GM19372 (cell line): ENCODE results near the gene MRPL38.
"Not testable (repeated sequence)": the region's sequence is repeated elsewhere in the genome, so short reads cannot be mapped to it uniquely, and the experiment has no call there.

ENCODE experiments used
- ATAC-seq: cut with Tn5 transposase; IDR thresholded peaks from one replicate; pipeline ENCODE4 v1.9.1; 2021; ENCODE audit warnings: mild to moderate bottlenecking, low read depth, moderate library complexity; ENCODE audit not compliant: unreplicated experiment

MRPL38 gene

DNA sequence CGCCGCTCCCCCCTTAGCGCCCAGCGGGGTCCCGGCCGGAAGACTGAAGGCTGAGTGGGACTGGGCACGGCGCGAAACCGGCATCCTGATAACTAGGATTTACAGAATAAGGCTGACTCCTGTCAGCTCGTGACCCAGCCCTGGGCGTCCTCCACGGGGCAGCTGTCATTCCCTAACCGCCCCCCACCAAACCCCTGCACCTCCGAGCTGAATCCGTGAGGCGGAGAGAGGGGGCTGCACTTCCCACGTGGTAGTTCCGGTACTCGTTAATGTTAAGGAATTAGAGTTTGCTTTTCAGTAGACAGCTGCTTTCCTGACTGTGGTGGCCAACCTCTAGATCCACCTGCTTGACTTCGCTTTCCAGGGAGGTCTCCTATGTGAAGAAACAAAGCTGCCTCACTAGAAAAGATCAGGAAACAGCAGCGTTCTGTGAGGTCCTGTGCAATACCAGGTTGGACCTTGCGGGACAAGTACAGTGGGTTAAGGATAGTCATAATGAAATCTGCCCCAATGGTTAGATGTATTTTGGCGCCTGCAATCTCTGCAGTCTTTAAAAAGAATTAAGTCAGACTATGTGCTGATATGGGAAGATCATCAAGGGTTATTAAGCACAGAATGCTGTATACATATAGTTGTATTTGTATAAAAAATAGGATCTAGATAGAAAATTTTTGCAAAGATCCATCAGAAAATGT is 48.5 kb downstream of the MRPL38 start:
- ATAC-seq: no peak

- ATAC-seq: peak; percentile 88
These were observed 49.2 kb downstream of the MRPL38 start, which contains the start of gene WBP2 for GRCh38 chr17:75855310-75856061. Gene WBP2, minus strand, starts transcription at chr17:75855335. Its CDS starts 38 bp downstream, at chr17:75855297.

DNA sequence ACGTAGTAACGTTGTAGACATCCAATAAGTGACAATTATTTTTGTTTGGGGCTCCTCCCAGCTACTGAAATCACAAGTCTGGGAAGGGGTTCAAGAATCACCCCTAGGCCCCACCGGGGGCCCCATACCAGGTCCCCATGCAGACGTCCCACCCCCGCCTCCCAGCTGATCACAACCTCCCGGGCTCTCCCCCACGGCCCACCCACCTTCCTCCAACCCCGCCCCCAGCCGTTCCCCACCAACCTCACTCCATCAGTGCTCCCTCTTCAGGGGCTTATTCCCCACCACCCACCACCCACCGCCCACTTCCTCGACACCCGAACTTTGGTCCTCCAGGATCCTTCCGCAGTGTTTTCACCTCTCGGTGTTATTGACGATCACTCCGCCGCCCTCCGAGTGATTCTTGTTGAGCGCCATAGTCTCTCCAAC is 49.8 kb downstream of the MRPL38 start:
- no peak for ATAC-seq

- no peak for ATAC-seq
These were observed 50.5 kb downstream of the MRPL38 start for GRCh38 chr17:75854101-75854748.

GRCh38 chr17:75853433-75853832 is 51.3 kb downstream of the MRPL38 start:
- no peak for ATAC-seq

GRCh38 chr17:75851693-75851991 is 53.0 kb downstream of the MRPL38 start:
- ATAC-seq: not testable (repeated sequence)

- ATAC-seq: no peak
These were observed 53.6 kb downstream of the MRPL38 start for GRCh38 chr17:75850928-75851692.

DNA sequence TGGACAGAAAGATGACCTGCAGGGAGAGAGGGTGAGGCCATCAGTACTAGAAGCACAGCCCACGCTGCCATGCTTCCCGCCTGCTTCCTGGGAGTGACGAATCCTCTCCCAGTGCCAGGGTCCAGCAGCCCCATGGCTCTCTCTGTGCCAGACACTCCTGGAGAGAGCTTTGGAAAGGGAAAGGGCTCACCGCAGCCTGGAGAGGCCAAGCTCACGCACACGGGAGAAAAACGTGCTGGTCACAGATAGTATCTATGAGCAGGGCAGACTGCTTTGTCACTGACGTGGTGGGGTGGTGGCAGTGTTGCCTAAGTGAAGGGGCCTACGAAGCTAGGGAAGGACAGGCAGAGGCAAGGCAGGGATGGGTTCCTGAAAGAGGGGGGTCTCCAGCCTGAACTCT is 55.0 kb downstream of the MRPL38 start:
- no peak for ATAC-seq

DNA sequence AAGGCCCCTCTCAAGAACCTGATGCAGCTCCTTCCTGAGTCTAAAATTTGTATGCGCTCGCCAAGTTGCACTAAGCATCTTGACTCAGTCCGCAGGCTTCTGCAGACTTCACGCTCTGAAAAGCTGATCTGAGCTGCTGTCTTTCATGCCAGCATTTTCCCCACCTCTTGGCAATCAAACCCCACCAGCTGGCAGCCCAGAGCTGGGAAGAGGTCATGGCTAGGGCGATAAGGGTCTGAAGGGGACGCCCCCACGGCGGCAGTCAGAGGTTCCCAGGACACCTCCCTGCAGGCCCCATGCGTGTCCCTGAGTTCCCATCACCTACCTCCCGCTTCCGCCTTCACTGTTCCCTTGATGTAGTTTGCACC is 55.4 kb downstream of the MRPL38 start:
- no peak for ATAC-seq
